ENCODE results near the gene IL26. TPM values are rescaled to one million over a fixed set of nuclear protein-coding genes. Genes with fewer than 3 reads are reported as not detected.

The IL26 gene
- total RNA-seq, 1 experiment from 2014 or later: not detected

GRCh38 chr12:68259318-68259940, 33.8 kb upstream of the IL26 start:
- Mint-ChIP-seq H3K9me3 (ENCODE audit: low read depth, unreplicated experiment) (no peaks in the 10 kb centered on the region), H3K36me3 (ENCODE audit: insufficient read depth, unreplicated experiment) (no peaks in the 10 kb centered on the region), H3K27ac (ENCODE audit: unreplicated experiment) (no peak overlapping the region), H3K4me1 (ENCODE audit: low read depth, unreplicated experiment) (no peaks in the 10 kb centered on the region), H3K4me3 (ENCODE audit: low read depth, unreplicated experiment) (no peak overlapping the region), H3K27me3 (ENCODE audit: unreplicated experiment) (peaks cover 85% of the 10 kb centered on the region)
- TF ChIP-seq CTCF (IDR thresholded peaks at IDR 0.05; ENCODE audit: unreplicated experiment): no peak
- intact Hi-C loops (cut with micrococcal nuclease; ENCODE audit: unreplicated experiment): no loop called here
- CTCF ChIA-PET: no interaction called here
- DNase-seq: no peak
- BruUV-seq (replicated peaks): no TSS peak

GRCh38 chr12:68253504-68253903, 27.9 kb upstream of the IL26 start, which contains the start of gene IL22:
IL22 (minus strand) TSS chr12:68253604; CDS start chr12:68253448, 156 bp downstream.
- Mint-ChIP-seq H3K36me3 (ENCODE audit: insufficient read depth, unreplicated experiment) (no peaks in the 10 kb centered on the region), H3K9me3 (ENCODE audit: low read depth, unreplicated experiment) (no peaks in the 10 kb centered on the region), H3K27ac (ENCODE audit: unreplicated experiment) (no peak within 1 kb of the TSS), H3K4me3 (ENCODE audit: low read depth, unreplicated experiment) (no peak within 1 kb of the TSS), H3K4me1 (ENCODE audit: low read depth, unreplicated experiment) (no peaks in the 10 kb centered on the region), H3K27me3 (ENCODE audit: unreplicated experiment) (peaks cover 79% of the 10 kb centered on the region)
- TF ChIP-seq CTCF (IDR thresholded peaks at IDR 0.05; ENCODE audit: unreplicated experiment): no peak
- intact Hi-C loops (cut with micrococcal nuclease; ENCODE audit: unreplicated experiment): no loop called here
- BruUV-seq (replicated peaks): no TSS peak
- CTCF ChIA-PET: no interaction called here
- no peak for DNase-seq

GRCh38 chr12:68252077-68252476, 26.5 kb upstream of the IL26 start:
- Mint-ChIP-seq H3K36me3 (ENCODE audit: insufficient read depth, unreplicated experiment) (no peaks in the 10 kb centered on the region), H3K27me3 (ENCODE audit: unreplicated experiment) (peaks cover 76% of the 10 kb centered on the region), H3K4me1 (ENCODE audit: low read depth, unreplicated experiment) (no peaks in the 10 kb centered on the region), H3K4me3 (ENCODE audit: low read depth, unreplicated experiment) (no peak overlapping the region), H3K27ac (ENCODE audit: unreplicated experiment) (no peak overlapping the region), H3K9me3 (ENCODE audit: low read depth, unreplicated experiment) (peaks cover 4% of the 10 kb centered on the region)
- no peak for DNase-seq
- intact Hi-C loops (cut with micrococcal nuclease; ENCODE audit: unreplicated experiment): no loop called here
- BruUV-seq (replicated peaks): no TSS peak
- CTCF ChIA-PET: no interaction called here
- no peak for TF ChIP-seq CTCF (IDR thresholded peaks at IDR 0.05; ENCODE audit: unreplicated experiment)

GRCh38 chr12:68250454-68250853, 24.8 kb upstream of the IL26 start:
- H3K4me1 Mint-ChIP-seq (ENCODE audit: low read depth, unreplicated experiment): no peaks in the 10 kb centered on the region
- no peak for TF ChIP-seq CTCF (IDR thresholded peaks at IDR 0.05; ENCODE audit: unreplicated experiment)
- intact Hi-C loops (cut with micrococcal nuclease; ENCODE audit: unreplicated experiment): no loop called here
- H3K27ac Mint-ChIP-seq (ENCODE audit: unreplicated experiment): no peak overlapping the region
- H3K4me3 Mint-ChIP-seq (ENCODE audit: low read depth, unreplicated experiment): no peak overlapping the region
- CTCF ChIA-PET: no interaction called here
- peaks cover 8% of the 10 kb centered on the region for H3K9me3 Mint-ChIP-seq (ENCODE audit: low read depth, unreplicated experiment)
- no TSS peak for BruUV-seq (replicated peaks)
- peaks cover 88% of the 10 kb centered on the region for H3K27me3 Mint-ChIP-seq (ENCODE audit: unreplicated experiment)
- DNase-seq: no peak
- no peaks in the 10 kb centered on the region for H3K36me3 Mint-ChIP-seq (ENCODE audit: insufficient read depth, unreplicated experiment)
